Esophagus squamous epithelium (tissue), 4 donors: Measurements from ENCODE around the gene RBMS3.

Experiments used
- POLR2A ChIP-seq, 4 donors: fragments of 450-650 bp; IDR thresholded peaks; one replicate each; pipeline ENCODE4 v1.6.1; 2017; ENCODE audit warnings: antibody characterized with exemption in 4 of 4, mild to moderate bottlenecking in 4 of 4, moderate library complexity in 3 of 4
- TF ChIP-seq, protein P1 (sequence below), 6 experiments: fragments of 450-650 bp in 4 of 6; fragments of 200-600 bp in 2 of 6; sonication (generic) in 2 of 6; IDR thresholded peaks; one replicate each; pipeline ENCODE4 v1.5.1; 2016 to 2019; ENCODE audit warnings: antibody characterized with exemption in 6 of 6, mild to moderate bottlenecking in 4 of 6, moderate library complexity in 4 of 6

DNA sequence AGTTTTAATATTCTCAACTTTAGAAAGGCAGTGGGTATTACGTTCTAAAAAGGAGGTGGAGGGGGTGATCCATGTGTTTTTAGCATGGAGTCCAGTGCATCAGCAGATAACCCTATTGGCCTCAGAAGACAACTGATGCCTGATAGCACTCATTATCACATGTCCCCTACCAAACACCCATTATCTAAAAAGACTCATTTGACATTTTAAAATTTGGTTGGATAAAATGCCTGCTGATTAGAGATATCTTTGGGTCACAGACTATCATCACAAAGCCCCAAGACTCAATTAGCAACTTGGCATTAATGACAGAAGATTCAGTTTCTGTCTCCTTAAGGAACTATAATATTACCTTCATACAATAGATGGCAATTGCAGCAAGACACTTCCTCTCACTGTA is 589.3 kb downstream of the RBMS3 start:
- TF ChIP-seq, protein P1, sequence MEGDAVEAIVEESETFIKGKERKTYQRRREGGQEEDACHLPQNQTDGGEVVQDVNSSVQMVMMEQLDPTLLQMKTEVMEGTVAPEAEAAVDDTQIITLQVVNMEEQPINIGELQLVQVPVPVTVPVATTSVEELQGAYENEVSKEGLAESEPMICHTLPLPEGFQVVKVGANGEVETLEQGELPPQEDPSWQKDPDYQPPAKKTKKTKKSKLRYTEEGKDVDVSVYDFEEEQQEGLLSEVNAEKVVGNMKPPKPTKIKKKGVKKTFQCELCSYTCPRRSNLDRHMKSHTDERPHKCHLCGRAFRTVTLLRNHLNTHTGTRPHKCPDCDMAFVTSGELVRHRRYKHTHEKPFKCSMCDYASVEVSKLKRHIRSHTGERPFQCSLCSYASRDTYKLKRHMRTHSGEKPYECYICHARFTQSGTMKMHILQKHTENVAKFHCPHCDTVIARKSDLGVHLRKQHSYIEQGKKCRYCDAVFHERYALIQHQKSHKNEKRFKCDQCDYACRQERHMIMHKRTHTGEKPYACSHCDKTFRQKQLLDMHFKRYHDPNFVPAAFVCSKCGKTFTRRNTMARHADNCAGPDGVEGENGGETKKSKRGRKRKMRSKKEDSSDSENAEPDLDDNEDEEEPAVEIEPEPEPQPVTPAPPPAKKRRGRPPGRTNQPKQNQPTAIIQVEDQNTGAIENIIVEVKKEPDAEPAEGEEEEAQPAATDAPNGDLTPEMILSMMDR (IDR thresholded peaks at IDR 0.05), result no peak
- TF ChIP-seq POLR2A (IDR thresholded peaks at IDR 0.05), result no peak
